ENCODE data around the gene MARCHF4.
"Not testable (repeated sequence)": the region's sequence is repeated elsewhere in the genome, so short reads cannot be mapped to it uniquely, and the experiment has no call there.

MARCHF4 gene

GRCh38 chr2:216392018-216392562 is 19.8 kb upstream of the MARCHF4 start:
- DNase-seq (ENCODE audit: low spot score) = no peak

DNA sequence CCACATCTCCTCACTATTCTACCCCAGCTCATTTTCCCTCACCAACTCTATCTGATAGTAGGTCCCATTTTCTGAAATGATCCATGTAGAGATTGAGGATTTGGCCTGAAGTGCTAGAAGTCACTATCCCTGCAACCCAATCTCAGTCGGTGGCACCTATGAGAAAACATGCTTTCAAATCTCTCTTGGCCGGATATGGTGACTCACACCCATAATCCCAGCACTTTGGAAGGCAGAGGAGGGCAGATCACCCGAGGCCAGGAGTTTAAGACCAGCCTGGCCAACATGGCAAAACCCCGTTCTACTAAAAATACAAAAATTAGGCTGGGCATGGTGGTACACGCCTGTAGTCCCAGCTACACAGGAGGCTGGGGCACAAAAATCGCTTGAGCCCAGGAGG is 19.1 kb upstream of the MARCHF4 start:
- DNase-seq (ENCODE audit: low spot score) = no peak

DNA sequence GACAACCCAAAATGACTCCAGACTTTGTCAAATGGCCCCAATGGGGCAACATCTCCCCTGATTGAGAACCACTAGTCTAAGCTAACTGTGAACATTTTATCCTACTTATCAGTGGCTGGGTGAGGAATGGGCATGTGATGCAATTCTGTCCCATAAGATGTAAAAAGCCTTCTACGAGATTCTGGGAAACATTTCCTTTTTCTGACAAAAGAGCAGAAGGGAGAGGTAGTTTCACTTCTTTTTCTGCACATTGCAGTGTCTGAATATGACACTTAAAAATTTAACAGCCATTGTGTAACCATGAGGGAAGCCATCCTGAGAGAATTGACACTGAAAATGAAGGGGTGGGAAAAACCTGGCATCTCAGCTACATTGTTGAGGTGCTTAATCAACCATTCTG is 17.3 kb upstream of the MARCHF4 start:
- no peak for DNase-seq (ENCODE audit: low spot score)

DNA sequence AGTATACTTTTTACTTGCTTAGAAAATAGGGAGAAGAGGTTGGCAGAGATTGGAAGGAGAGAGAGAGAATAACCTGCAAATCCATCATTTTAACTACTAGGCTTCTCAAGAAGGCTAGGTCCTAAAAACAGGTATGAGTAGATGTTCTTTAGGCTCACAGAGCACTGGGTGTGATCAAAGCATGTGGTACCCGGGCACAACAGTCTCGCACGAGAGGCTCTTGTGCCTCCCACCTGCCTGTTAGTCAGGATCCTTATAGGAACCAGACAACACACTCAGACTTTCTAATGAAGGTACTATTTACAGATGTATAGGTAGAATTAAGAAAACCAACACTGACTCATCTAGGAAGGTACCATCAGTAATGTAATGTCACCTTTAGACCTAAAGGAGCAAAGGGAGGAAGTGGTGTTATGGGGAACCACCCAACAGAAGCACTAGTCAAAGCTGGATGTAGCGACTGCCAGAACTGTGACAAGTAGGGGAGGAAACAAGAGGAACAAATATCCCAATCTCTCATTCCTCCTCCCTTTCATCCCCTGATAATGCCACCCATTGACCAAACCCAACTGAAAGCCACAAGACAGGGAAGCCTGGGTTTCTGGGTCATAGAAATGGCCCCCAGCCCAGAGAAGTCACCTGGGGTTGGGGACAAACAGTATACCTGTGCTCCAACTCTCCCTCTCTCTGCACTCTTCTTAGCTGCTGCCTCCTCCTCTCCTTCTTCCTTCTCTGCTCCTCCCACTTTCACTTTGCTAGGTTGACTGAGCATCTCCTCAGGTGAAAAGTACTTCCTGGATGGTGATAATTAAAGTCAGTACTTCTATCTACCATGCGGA is 16.0 kb upstream of the MARCHF4 start:
- DNase-seq (ENCODE audit: low spot score) = peak; percentile 41

- no peak for DNase-seq (ENCODE audit: low spot score)
Observed at GRCh38 chr2:216387262-216387661, 15.0 kb upstream of the MARCHF4 start.

DNA sequence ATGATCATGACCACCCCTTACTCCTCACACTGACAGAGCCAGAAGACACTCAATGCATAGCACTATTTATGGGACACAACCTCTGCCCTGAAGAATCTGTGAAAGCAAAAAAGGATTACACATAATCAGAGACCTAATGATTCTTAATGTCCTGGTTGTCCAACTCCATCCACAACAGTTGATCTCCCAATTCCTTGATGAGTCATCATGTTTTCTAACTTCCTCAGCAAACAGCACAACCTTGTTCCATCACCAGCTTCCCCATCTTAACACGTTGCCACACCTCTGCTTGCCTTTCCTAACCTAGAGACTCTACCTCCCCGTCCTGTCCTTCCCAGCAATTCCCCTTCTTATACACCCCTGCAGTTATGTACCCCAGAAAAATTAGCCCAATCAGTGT is 13.2 kb upstream of the MARCHF4 start:
- no peak for DNase-seq (ENCODE audit: low spot score)

- not testable (repeated sequence) for DNase-seq (ENCODE audit: low spot score)
Observed at GRCh38 chr2:216384409-216384808, 12.1 kb upstream of the MARCHF4 start.

DNA sequence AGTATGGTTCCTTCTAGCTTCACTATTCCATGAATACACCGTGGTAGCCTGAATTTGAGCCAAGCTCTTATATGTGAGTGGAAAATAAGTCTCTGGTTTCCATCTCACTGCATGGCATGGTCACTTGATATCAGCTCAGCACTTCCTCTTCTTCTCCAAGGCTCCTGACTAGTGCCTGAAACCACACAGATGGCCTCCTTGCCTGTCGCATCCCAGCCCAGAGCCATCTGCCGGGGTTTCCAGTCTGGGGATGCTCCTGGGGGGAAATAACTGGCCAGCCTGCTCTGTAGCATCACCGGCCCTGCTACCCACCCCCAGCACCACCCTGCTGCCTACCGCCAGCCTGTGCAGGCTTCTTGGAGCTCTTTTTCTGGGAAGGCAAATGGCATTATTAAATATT is 7.7 kb upstream of the MARCHF4 start:
- no peak for DNase-seq (ENCODE audit: low spot score)

DNA sequence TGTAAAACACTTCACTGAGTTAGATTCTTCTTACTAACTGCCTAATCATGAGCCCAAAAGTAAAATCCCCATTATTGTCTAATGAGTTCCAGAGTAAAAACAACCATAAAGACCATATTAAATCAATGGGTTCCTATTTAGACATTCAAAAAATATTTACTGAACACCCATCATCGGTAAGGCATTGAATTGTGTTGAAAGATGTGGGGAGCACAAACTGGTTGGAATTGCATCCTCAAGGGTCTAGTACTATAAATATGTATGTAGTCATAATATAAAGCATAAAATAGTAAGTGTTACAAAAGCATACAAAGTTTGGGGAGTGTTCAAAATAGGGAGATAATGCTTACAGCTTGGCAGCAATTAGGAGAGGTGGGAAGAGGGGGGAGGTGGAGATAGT is 3.0 kb upstream of the MARCHF4 start:
- no peak for DNase-seq (ENCODE audit: low spot score)

DNA sequence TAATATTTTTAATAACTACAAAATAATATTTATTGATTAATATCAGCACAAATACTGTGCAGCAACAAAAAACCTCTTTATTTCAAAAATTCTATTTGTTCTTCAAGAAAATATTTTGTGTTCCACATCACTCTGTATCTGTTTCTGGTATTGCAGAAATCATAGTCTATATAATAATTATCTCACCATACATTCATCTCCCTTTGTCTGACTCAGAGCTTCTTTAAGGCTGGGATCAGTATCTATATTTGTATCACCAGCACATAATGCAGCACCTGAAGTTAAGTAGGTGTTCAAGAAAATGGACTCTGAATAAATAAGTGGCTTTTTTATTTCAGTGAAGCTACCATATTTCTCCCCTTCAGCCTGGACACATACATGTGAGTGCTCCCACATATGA is 1.6 kb upstream of the MARCHF4 start:
- no peak for DNase-seq (ENCODE audit: low spot score)

GRCh38 chr2:216372761-216373291 is 543 bp upstream of the MARCHF4 start:
- no peak for DNase-seq (ENCODE audit: low spot score)

- DNase-seq (ENCODE audit: low spot score) = no peak
Observed at GRCh38 chr2:216370961-216371712, 1.1 kb downstream of the MARCHF4 start.

- no peak for DNase-seq (ENCODE audit: low spot score)
Observed at GRCh38 chr2:216369821-216370220, 2.5 kb downstream of the MARCHF4 start.

- DNase-seq (ENCODE audit: low spot score) = no peak
Observed at GRCh38 chr2:216366777-216367471, 5.4 kb downstream of the MARCHF4 start.

DNA sequence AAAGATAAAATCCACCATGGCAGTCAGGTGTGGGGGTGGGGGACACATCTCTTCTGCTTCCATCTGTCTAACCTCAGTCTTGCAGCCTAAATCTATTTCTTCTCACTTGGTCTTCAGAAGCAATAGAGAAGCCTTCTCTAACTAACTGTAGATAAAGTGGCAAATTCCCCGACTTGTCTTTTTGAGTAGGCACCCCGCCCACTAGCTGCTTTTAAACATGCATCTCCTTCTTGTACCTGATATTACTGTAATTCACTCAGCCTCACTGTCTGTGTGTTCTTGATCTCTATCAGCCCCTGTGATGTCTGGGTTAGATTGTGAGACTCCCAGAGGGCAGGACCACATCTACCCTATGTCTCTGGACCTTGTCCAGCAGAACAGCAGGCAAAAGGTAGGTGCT is 6.8 kb downstream of the MARCHF4 start:
- no peak for DNase-seq (ENCODE audit: low spot score)

DNA sequence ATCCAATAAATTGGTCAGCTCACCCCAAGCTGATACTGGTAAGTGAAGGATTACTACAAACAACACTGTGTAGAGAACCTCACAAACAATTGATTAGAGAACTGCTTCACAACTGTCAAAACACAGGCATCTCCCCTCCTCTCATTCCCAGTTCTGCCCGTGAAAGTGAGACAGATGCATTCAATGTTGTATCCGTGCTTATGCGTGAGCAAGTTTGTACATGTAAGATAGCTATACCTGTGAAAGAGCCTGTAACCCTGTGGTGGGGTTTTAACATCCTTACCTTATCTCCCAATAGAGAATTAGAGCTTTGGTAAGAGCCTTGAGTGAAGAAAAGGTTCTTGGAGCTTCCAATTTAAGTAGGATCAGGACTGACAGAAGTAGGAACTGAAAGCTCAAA is 9.1 kb downstream of the MARCHF4 start:
- no peak for DNase-seq (ENCODE audit: low spot score)

- no peak for DNase-seq (ENCODE audit: low spot score)
Observed at GRCh38 chr2:216362730-216363129, 9.6 kb downstream of the MARCHF4 start.

DNA sequence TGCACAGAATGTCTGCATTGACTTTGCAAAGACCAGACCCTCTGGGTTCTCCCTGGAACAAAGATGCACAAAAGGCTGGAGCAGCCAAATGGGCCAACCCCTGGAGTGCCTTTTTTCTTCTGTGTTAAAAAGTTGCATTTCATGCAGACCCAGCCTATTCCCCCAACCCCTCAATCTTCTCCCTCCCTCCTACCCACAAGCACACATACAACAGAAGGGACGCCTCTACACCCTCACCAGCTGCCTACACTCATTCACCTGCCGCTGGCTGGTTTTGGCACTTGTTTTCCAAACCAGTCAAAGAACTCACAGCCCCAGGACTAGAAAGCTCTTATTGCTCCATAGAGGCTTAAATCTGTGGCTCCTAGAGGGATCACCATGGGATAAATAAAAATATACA is 16.6 kb downstream of the MARCHF4 start:
- no peak for DNase-seq (ENCODE audit: low spot score)

DNA sequence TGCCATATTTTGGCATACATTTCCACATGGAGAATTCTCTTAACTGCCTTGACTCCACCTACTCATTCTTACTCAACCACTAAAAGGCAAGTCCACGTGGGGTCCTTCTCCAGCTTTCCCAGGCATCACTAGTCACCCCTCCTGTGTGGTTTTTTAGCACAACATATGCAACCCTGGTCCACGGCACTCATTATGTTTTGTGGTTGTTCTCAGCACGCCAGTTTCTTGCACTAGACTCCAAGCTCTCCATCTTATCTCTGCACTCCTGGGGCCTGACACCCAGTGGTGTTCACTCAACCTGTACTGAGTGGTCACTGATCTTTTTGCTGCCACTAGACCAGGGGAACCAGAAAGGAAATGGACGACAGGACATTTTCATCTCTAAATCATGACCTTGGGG is 18.0 kb downstream of the MARCHF4 start:
- DNase-seq (ENCODE audit: low spot score) = no peak

DNA sequence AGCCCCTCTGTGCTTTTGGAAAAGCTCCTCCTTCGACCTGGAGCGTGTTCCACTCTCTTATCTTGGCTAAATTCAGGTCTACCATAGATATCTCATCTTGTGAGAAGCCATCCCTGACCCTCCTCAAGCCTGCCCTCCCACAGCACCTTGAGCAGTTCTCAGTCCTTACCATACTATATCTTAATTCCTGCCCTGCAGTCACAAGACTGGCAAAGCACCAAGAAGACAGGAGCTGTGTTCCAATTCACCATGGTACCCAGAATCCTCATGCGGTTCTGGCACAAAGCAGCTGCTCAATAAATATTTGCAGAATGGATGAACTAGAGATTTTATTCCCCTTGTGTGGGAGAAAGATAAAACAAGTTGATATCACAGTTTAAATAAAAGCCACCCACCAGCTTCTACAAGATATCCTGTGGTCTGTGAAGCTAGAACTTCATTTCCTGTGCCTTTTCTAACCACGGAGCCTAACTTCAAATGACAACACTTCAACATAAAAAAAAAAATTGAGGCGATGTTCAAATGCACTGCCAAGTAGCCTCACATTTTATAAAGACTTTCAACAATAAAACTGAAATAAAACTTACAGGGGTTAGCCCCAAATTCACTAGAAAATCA is 19.5 kb downstream of the MARCHF4 start:
- DNase-seq (ENCODE audit: low spot score) = peak; percentile 53

GRCh38 chr2:216351172-216351925 is 20.9 kb downstream of the MARCHF4 start:
- DNase-seq (ENCODE audit: low spot score) = no peak

Data from CD4-positive, alpha-beta T cell treated with Interleukin-2 at 100 ng/mL for 4 hours (primary cell).